GM18526 (cell line): ENCODE data around the gene RPS3.

Experiments used
- POLR2A ChIP-seq: IDR thresholded peaks from 3 replicates; pipeline ENCODE4 v1.6.1; 2011; ENCODE audit not compliant: insufficient read length; ENCODE audit errors: extremely low read depth

The RPS3 gene

GRCh38 chr11:75428281-75428724 lies 29.0 kb downstream of the RPS3 start:
- no peak for TF ChIP-seq POLR2A

DNA sequence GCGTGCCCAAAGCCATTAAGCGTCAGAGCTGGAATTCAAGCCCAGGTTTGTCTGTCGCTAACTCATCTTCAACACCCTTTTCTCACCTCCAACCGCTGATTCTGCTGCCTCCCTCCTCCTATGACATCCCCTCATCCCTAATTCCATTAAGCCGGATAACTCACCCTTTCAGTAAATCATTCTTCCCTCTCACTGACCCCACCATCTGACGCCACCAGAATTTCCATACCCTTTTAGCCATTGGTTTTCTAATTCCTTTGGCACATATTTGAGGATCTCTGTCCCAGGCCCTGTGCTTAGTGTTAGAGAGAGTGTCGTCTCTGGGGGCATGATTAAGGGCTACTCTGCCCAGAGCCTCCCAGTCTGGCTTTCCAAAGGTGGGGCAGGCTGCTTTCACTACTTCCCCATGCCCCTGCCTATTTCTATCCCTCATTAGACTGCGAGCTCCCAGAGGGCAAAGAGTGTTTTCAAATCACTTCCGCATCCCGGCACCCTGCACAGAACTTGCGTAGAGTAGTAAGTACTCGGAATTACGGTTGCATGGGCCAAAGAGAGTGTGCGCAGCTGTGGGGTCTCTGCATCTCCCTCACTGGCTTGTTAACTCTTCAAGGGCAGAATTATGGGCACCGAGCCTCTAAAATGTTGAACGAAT lies 29.8 kb downstream of the RPS3 start:
- no peak for TF ChIP-seq POLR2A

GRCh38 chr11:75429641-75429901 lies 30.3 kb downstream of the RPS3 start:
- no peak for TF ChIP-seq POLR2A

DNA sequence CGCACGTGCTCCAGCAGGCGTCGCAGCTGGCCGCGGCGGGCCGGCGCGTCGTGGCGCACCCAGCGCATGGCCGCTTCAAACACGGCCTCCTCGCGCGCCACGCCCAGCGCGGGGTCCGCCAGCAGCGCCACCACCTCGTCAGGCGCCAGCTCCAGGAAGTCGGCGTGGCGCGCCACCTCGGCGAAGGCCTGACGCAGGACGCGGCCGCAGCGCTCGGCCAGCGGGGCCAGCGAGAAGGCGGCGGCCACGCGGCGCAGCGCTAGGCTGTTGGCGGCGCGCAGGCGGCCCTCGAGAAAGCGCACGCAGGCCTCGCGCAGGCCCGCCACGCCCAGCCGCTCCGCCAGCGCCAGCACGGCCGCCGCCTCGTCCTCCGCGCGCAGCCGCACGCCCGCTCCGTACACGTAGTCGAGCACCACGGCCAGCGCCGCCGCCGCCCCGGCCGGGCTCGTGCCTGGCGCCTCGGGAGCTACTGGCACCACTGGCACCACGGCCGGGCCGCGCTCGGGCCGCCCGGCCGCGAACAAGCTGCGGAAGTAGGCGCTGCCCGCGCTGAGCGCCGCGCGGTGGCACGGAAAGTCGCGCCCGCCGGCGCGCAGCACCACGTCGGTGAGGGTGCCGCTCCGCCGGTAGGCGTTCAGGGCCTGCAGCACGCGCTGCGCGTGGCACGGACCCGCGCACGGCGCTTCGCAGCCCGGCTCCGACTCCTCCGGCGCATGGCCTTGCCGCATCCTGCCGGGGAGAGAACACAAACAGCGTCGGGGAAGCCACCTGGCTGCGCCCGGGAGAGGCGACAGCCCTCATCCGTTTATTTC lies 30.8 kb downstream of the RPS3 start:
- peak; percentile 17 for TF ChIP-seq POLR2A

DNA sequence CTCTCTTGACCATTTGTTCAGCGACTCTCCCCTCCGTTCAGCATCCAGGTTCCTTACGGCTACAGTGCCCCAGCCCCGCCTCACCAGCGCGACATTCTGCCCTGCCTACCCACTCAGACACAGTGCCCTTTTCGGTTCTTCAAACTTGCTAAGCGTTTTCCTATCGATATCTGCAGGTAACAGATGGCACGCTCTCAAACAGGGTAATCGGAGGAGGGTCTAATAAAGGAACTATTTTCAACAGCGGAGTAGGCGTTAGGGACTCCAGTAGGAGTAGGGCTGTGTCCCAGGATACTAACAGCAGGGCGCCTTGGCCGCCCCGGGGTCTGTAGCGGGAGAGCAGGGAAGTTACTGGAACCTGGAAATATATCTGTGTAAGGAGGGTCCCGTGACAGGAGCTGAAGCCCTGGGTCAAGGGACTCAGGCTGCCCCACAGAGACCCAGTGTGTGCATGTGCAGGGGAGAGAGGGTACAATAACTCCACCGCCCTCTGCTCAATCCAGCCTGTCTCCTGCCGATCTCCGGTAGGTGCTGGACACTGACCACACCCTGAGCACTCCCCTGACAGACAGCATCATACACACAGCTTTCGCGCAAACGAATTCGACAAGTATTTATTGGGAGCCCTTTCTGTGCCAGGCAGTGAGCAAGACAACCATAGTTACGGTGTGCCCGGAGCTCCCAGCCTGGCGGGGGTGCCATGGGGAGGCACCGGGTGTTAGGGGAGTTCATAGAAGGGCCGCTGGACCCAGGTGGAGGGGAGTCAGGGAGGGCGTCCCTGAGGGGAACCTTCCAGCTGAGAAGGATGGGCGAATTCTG lies 31.6 kb downstream of the RPS3 start:
- TF ChIP-seq POLR2A: no peak

DNA sequence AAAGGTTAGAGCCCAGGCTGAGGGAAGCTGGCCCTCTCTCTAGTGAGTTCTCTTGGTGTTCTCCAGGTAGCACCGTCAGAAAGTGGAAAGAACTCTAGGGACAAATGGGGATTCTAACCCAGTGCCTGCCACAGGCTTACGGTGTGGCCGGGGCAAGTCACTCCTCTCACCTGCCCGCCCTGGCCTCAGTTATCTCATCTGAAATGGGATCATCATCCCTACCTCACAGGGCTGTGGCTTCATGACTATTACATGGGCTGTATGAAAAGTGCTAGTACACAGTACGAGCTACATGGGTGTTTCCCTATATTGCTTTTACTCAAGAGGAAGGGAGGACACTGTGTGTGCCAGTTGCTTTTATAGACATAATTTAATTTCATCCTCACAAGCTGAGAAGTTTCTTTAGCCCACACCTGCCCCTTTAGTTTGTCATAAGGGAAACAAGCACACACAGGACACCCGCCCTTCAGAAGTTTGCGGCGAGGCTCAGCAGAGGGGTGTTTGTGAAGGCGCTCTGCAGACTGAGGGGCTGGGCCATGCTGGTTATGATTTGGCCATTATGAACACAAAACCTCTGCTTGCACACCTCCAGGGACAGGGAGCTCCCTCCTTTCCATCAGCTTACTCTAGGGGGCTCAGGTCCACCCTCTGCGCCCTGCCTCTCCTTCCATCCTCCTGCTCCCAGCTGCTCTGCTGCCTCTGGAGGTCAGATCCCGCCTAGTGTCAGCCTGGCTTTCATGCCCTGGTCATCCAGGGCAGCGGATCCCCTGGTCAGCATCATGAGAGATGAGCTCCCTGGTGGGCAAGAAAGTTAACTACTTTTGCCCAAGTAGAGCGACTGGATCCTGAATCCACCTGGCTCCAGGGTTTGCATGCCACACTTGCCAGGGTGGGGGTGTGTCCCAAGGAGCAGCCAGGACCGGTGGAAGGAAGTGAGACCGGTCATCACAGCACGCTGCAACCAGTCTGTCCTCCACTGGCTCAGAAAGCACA lies 32.5 kb downstream of the RPS3 start:
- no peak for TF ChIP-seq POLR2A

GRCh38 chr11:75432911-75433321 lies 33.6 kb downstream of the RPS3 start, which contains the start of gene KLHL35:
Gene KLHL35 (minus strand): TSS chr11:75433203. CDS start chr11:75430629, 2,574 bp downstream.
- TF ChIP-seq POLR2A: no peak

- TF ChIP-seq POLR2A: no peak
Observed at GRCh38 chr11:75433443-75433842, 34.1 kb downstream of the RPS3 start.

GRCh38 chr11:75434051-75434450 lies 34.7 kb downstream of the RPS3 start:
- TF ChIP-seq POLR2A: no peak

DNA sequence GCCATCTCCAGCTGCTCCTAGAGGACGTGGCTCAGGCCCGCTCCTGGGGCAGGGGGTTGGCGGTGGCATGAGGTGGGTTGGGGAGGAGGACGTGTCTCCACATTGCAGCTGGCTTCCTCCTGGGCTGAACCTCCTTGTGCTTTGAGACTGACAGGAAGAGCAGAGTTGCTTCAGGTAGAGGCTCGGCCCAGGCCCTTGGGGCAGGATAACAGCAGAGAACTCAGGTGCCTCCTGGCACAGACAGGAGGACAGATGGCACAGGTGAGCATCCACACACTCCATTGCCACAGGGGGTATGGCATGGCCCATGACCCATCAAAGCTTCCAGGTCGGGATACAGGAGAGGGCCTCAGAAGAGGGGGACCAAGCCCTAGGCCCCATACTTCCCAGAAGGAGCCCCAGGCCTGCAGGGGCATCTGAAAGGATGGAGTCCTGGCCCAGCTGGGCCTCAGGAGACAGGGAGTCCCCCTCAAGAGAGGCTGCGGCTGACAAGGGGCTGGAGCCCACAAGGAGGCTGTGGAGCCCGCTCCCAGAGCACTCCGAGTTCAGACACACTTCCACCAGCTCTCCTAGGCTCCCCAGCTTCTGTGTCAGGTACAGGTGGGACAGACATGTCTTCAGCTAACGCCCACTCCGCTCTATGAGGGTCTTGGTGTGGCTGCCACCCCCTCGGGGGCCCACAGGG lies 35.7 kb downstream of the RPS3 start:
- no peak for TF ChIP-seq POLR2A

DNA sequence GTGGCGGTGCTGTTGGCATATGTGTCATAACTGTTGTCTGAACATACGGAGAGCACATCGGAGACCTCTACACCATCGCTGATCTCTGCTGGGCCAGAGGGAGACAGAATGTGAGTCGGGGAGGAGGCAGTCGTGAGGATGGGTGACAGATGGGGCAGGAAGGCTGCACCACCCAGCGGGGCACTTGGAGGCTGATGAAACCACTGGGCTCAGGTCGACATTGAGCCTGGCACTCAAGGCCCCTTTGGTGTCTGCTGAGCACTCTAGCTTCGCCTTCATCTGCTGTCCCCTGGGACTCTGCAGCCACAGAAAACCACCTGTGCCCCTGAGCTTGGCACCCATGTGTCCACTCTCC lies 36.2 kb downstream of the RPS3 start:
- TF ChIP-seq POLR2A: no peak

GRCh38 chr11:75436806-75437205 lies 37.5 kb downstream of the RPS3 start:
- TF ChIP-seq POLR2A: no peak

DNA sequence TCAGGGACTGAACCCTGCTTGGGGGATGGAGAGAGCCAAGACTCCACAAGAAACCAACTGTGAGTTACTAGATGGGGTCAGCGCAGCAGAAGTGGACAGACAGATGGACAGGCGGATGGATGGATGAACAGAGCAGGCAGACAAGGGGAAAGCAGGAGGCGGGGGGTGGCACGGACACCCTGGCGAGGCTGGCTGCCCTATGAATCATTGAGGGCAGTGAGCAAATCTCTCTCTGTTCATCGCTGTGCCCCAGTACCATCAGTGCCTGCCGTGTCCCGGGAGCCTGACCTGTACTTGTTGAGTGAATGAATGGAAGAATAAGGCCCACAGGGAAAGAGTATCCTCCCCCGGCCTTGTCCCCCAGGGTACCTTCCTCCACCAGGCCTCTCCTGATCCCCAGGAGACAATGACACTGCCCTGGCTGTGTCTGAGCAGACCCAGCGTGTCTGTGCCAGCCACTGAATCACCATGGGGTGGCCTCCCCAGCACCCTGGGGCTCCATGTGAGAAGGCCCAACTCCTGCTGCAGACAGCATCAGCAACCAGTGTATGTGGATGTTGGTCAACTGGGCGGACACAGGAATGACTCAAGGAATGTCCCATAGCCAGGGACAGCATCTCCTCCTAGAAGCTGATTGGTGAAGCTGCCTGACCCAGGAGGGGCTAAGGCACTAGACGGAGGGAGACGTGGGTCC lies 38.8 kb downstream of the RPS3 start:
- no peak for TF ChIP-seq POLR2A

DNA sequence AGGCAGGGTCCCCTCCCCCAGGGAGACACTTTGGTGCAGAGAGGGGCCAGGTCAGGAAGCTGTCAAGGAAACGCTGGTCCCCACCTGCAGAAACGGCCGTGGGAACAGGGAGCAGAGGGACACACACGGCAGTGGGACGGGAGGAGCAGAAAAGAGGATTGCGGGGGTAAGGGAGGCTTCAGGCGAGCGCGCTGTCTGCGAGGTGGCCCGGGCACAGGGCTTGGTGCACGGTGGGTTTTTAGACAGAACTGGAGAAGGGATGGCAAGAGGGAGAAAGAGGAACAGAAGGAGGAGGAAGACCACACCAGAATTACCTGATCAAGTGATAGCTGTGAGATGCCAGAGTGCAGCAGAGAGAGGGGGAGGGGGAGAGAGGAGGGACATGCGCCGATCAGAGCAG lies 39.7 kb downstream of the RPS3 start:
- TF ChIP-seq POLR2A: no peak
